Progenitor cell of endocrine pancreas (in vitro differentiated cells): ENCODE results near the gene FAM131A. TPM values are rescaled to one million over a fixed set of nuclear protein-coding genes. Genes with fewer than 3 reads are reported as not detected.
A peak's percentile ranks its signal among the peaks of the same experiment; 100 is the strongest.

ENCODE experiments used
- DNase-seq: peaks from one replicate; pipeline ENCODE4 v3.0.0; 2021; ENCODE audit warnings: low spot score; ENCODE audit not compliant: unreplicated experiment
- H3K27ac Mint-ChIP-seq: 2 replicates; pipeline ENCODE4 v1.8.0; 2021; ENCODE audit warnings: mild to moderate bottlenecking, moderate library complexity, mixed read lengths
- H3K27me3 Mint-ChIP-seq: 2 replicates; pipeline ENCODE4 v1.8.0; 2021; ENCODE audit warnings: mixed read lengths
- H3K36me3 Mint-ChIP-seq: 2 replicates; pipeline ENCODE4 v1.8.0; 2022; ENCODE audit warnings: mixed read lengths; ENCODE audit not compliant: insufficient read depth
- H3K4me1 Mint-ChIP-seq: 2 replicates; pipeline ENCODE4 v1.8.0; 2021; ENCODE audit warnings: low read depth, mixed read lengths
- H3K4me3 Mint-ChIP-seq: 2 replicates; pipeline ENCODE4 v1.8.0; 2021; ENCODE audit warnings: low read depth, mild to moderate bottlenecking, moderate library complexity, mixed read lengths
- H3K9me3 Mint-ChIP-seq: 2 replicates; pipeline ENCODE4 v1.8.0; 2021; ENCODE audit warnings: low read depth, mixed read lengths
- CTCF ChIP-seq: fragments of 200-600 bp; sonication (generic); IDR thresholded peaks from one replicate; pipeline ENCODE4 v1.5.0; 2021; ENCODE audit warnings: antibody characterized with exemption, mild to moderate bottlenecking; ENCODE audit not compliant: unreplicated experiment
- total RNA-seq: library from RNA; stranded (reverse); gene quantifications from 2 replicates; pipeline ENCODE4 v1.2.1, GENCODE V29; 2021

The FAM131A gene
- total RNA-seq, 1 donor from 2014 or later, result 15.4 TPM

- Mint-ChIP-seq H3K27ac (no peak overlapping the region), H3K27me3 (no peaks in the 10 kb centered on the region), H3K36me3 (peaks cover 46% of the 10 kb centered on the region), H3K9me3 (no peaks in the 10 kb centered on the region), H3K4me1 (peaks cover under 1% of the 10 kb centered on the region), H3K4me3 (no peak overlapping the region)
- no peak for DNase-seq
- TF ChIP-seq CTCF, result peak; percentile 50
These were observed 31.8 kb upstream of the FAM131A start for GRCh38 chr3:184305577-184305976.

- H3K4me3 Mint-ChIP-seq, result no peak overlapping the region
- no peak for DNase-seq
- no peaks in the 10 kb centered on the region for H3K9me3 Mint-ChIP-seq
- H3K36me3 Mint-ChIP-seq, result peaks cover 44% of the 10 kb centered on the region
- no peaks in the 10 kb centered on the region for H3K4me1 Mint-ChIP-seq
- H3K27ac Mint-ChIP-seq, result no peak overlapping the region
- no peak for TF ChIP-seq CTCF
- no peaks in the 10 kb centered on the region for H3K27me3 Mint-ChIP-seq
These were observed 30.9 kb upstream of the FAM131A start for GRCh38 chr3:184306341-184306972.

- H3K36me3 Mint-ChIP-seq, result peaks cover 41% of the 10 kb centered on the region
- no peak for TF ChIP-seq CTCF
- no peaks in the 10 kb centered on the region for H3K9me3 Mint-ChIP-seq
- no peak overlapping the region for H3K4me3 Mint-ChIP-seq
- no peaks in the 10 kb centered on the region for H3K4me1 Mint-ChIP-seq
- no peak overlapping the region for H3K27ac Mint-ChIP-seq
- no peak for DNase-seq
- no peaks in the 10 kb centered on the region for H3K27me3 Mint-ChIP-seq
These were observed 29.5 kb upstream of the FAM131A start for GRCh38 chr3:184307915-184308314.

- H3K4me3 Mint-ChIP-seq, result no peak overlapping the region
- no peaks in the 10 kb centered on the region for H3K9me3 Mint-ChIP-seq
- peaks cover 36% of the 10 kb centered on the region for H3K36me3 Mint-ChIP-seq
- no peaks in the 10 kb centered on the region for H3K27me3 Mint-ChIP-seq
- DNase-seq, result no peak
- H3K4me1 Mint-ChIP-seq, result no peaks in the 10 kb centered on the region
- no peak overlapping the region for H3K27ac Mint-ChIP-seq
- TF ChIP-seq CTCF, result no peak
These were observed 28.7 kb upstream of the FAM131A start for GRCh38 chr3:184308744-184309143.

GRCh38 chr3:184311633-184312032 lies 25.8 kb upstream of the FAM131A start:
- no peak overlapping the region for H3K4me3 Mint-ChIP-seq
- no peak for DNase-seq
- peaks cover 24% of the 10 kb centered on the region for H3K36me3 Mint-ChIP-seq
- H3K9me3 Mint-ChIP-seq, result no peaks in the 10 kb centered on the region
- no peak overlapping the region for H3K27ac Mint-ChIP-seq
- no peak for TF ChIP-seq CTCF
- peaks cover 7% of the 10 kb centered on the region for H3K4me1 Mint-ChIP-seq
- no peaks in the 10 kb centered on the region for H3K27me3 Mint-ChIP-seq
